GM18499 (cell line): Measurements from ENCODE around the gene APOL6.

Source experiments
- ATAC-seq: cut with Tn5 transposase; IDR thresholded peaks from one replicate; pipeline ENCODE4 v1.9.1; 2021; ENCODE audit warnings: moderate number of reproducible peaks; ENCODE audit not compliant: insufficient read depth, unreplicated experiment

The APOL6 gene

GRCh38 chr22:35648066-35649025 is at the start of gene APOL6:
Gene APOL6 (plus strand): TSS chr22:35648446. CDS start chr22:35656426, 7,980 bp downstream.
- no peak for ATAC-seq

- ATAC-seq = no peak
Measured at GRCh38 chr22:35599364-35599763, 48.9 kb upstream of the APOL6 start.

GRCh38 chr22:35600476-35600875 is 47.8 kb upstream of the APOL6 start:
- ATAC-seq = no peak

GRCh38 chr22:35601013-35601580 is 47.1 kb upstream of the APOL6 start:
- ATAC-seq = no peak

GRCh38 chr22:35601743-35602615 is 46.3 kb upstream of the APOL6 start:
- ATAC-seq = no peak

- no peak for ATAC-seq
Measured at GRCh38 chr22:35604621-35605368, 43.5 kb upstream of the APOL6 start.

GRCh38 chr22:35605369-35605680 is 42.9 kb upstream of the APOL6 start:
- no peak for ATAC-seq

- ATAC-seq = no peak
Measured at GRCh38 chr22:35605851-35606481, 42.3 kb upstream of the APOL6 start.

GRCh38 chr22:35606916-35607315 is 41.3 kb upstream of the APOL6 start:
- no peak for ATAC-seq

- ATAC-seq = no peak
Measured at GRCh38 chr22:35608088-35608487, 40.2 kb upstream of the APOL6 start.

GRCh38 chr22:35609261-35609660 is 39.0 kb upstream of the APOL6 start:
- no peak for ATAC-seq

GRCh38 chr22:35609761-35610160 is 38.5 kb upstream of the APOL6 start:
- ATAC-seq = no peak

- no peak for ATAC-seq
Measured at GRCh38 chr22:35610741-35611140, 37.5 kb upstream of the APOL6 start.

- ATAC-seq = no peak
Measured at GRCh38 chr22:35611200-35611890, 36.9 kb upstream of the APOL6 start.

- no peak for ATAC-seq
Measured at GRCh38 chr22:35611891-35612576, 36.2 kb upstream of the APOL6 start.

- ATAC-seq = no peak
Measured at GRCh38 chr22:35612903-35613302, 35.3 kb upstream of the APOL6 start.

GRCh38 chr22:35614404-35614803 is 33.8 kb upstream of the APOL6 start:
- ATAC-seq = no peak

GRCh38 chr22:35615156-35615555 is 33.1 kb upstream of the APOL6 start:
- ATAC-seq = no peak

GRCh38 chr22:35616043-35616442 is 32.2 kb upstream of the APOL6 start:
- no peak for ATAC-seq
